H54 (cell line): ENCODE data around the gene IDH3B.

Experiments used
- DNase-seq: peaks from one replicate; pipeline ENCODE4 v3.0.0; 2011; ENCODE audit warnings: low spot score, mixed read lengths; ENCODE audit not compliant: insufficient read length
- FAIRE-seq: peaks from 3 replicates; lab custom pipeline; 2011; peaks lifted over from hg19 to GRCh38; lab: Jason Lieb, UNC
- POLR2A ChIP-seq: IDR thresholded peaks from 2 replicates; pipeline ENCODE4 v1.6.1; 2011; ENCODE audit warnings: low read depth, mild to moderate bottlenecking, low read length

Gene IDH3B

GRCh38 chr20:2663887-2664719 is at the start of gene IDH3B:
TSS of gene IDH3B (minus strand) at chr20:2664216. CDS start at chr20:2664188, 28 bp downstream.
- DNase-seq (peak; percentile 77), FAIRE-seq (no peak)
- TF ChIP-seq POLR2A: peak; percentile 81

- FAIRE-seq: no peak
- DNase-seq: no peak
- TF ChIP-seq POLR2A: no peak
Measured at GRCh38 chr20:2713285-2713684, 49.3 kb upstream of the IDH3B start.

- no peak for DNase-seq
- FAIRE-seq: no peak
- TF ChIP-seq POLR2A: no peak
Measured at GRCh38 chr20:2709205-2709981, 45.4 kb upstream of the IDH3B start.

GRCh38 chr20:2708665-2709064 is 44.6 kb upstream of the IDH3B start:
- no peak for TF ChIP-seq POLR2A
- no peak for DNase-seq
- no peak for FAIRE-seq

GRCh38 chr20:2708073-2708415 is 44.0 kb upstream of the IDH3B start:
- DNase-seq (no peak), FAIRE-seq (no peak)
- TF ChIP-seq POLR2A: no peak

GRCh38 chr20:2707353-2708072 is 43.5 kb upstream of the IDH3B start:
- no peak for FAIRE-seq
- DNase-seq: no peak
- no peak for TF ChIP-seq POLR2A

- DNase-seq (no peak), FAIRE-seq (no peak)
Measured at GRCh38 chr20:2706688-2707352, 42.8 kb upstream of the IDH3B start.

GRCh38 chr20:2705931-2706645 is 42.1 kb upstream of the IDH3B start:
- DNase-seq (no peak), FAIRE-seq (no peak)
- no peak for TF ChIP-seq POLR2A

More at GRCh38 chr20:2706688-2707352, 42.8 kb upstream of the IDH3B start:
- no peak for TF ChIP-seq POLR2A

- DNase-seq (no peak), FAIRE-seq (no peak)
- no peak for TF ChIP-seq POLR2A
Measured at GRCh38 chr20:2703716-2704475, 39.9 kb upstream of the IDH3B start.

- DNase-seq (no peak), FAIRE-seq (no peak)
- no peak for TF ChIP-seq POLR2A
Measured at GRCh38 chr20:2701671-2702081, 37.7 kb upstream of the IDH3B start.

- TF ChIP-seq POLR2A: no peak
- DNase-seq: no peak
- no peak for FAIRE-seq
Measured at GRCh38 chr20:2700913-2701620, 37.1 kb upstream of the IDH3B start.
